ELR (cell line): ENCODE data around the gene CERS6.
"Not testable (repeated sequence)": the region's sequence is repeated elsewhere in the genome, so short reads cannot be mapped to it uniquely, and the experiment has no call there.

ENCODE experiments used
- DNase-seq: peaks from one replicate; pipeline ENCODE4 v3.0.0-alpha.2; 2015; ENCODE audit warnings: low read depth

Gene CERS6

DNA sequence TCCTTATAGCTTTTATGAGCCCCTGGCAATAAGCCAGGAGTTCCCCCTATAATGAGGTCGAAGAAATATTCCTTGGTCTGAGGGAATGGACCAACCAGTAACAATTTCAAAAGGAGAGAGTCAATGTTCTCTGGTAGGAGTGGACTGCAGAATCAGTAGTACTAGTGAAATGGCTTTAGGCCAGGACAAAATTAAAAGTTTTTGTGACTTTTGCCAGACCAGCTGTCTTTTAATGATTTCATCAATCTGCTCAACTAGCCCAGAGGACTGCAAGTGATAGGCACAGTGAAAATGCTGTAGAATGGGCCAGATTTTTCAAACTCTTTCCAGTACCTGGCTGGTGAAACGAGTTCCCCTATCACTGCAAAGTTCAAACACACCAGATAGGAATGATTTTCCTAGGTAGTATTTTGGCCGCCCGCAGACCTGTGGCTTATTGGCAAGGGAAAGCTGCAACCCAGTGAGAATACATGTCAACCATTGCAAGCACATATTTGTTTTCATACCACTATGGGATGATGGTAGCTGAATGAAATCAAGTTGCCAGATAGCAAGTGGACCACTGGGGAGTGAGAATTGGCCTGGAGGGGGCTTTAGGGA lies 45.5 kb downstream of the CERS6 start:
- DNase-seq = no peak

- not testable (repeated sequence) for DNase-seq
Observed at GRCh38 chr2:168502852-168503251, 46.8 kb downstream of the CERS6 start.

- no peak for DNase-seq
Observed at GRCh38 chr2:168503901-168504300, 47.8 kb downstream of the CERS6 start.

DNA sequence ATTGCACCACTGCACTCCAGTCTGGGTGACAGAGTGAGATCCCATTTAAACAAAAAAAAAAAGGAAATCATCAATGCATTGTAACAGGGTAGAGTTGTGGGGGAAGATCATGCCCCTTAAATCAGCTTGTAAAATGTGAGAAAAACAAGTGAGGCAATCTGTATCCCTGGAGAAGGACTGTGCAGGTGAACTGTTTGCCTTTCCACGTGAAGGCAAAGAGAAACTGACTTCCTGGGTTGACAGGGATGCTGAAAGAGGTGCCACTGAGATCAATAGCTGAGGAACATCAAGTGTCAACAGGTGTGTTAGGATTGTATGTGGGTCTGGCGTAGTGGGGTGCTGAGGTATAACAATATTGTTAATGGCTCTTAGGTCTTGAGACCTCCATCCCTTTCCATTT lies 48.3 kb downstream of the CERS6 start:
- no peak for DNase-seq

GRCh38 chr2:168510125-168510756 lies 54.2 kb downstream of the CERS6 start:
- no peak for DNase-seq

DNA sequence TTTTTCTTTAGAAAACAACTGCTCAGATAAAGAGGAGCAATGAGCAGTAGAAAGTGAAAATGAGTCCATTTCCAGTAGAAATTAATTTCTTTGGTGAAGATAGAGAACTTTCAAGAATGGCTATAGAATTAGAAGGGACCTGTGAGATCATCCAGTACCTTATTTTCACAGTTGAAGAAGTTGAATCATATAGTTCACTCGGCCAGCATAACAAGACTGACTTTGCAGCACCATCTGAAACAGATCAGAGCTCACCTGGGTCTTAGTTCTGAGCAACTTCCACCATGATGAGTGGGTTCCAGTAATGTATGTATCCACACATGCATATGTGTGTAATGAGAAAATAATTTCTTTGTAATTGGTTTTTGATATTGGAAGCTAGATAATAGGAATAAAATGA lies 58.6 kb downstream of the CERS6 start:
- DNase-seq = no peak

DNA sequence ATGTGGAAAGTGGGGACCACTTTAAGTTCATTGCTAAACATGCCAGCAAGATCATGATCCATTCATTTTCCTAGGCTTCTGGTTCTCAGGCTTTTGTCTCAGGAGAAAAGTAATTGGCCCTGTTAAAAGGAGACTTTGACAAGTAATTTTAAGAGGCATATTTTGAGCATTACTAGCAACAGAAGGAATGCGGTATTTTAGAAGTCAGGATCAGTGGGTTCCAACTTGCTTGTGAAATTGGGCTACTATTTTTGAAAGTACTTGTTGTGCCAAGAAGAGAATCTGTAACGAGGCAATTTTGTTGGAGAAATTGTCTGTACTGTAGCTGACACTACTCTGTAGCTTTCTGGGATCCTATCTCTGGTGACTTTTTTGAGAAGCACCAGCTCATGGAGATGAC lies 59.4 kb downstream of the CERS6 start:
- DNase-seq = peak; percentile 61

DNA sequence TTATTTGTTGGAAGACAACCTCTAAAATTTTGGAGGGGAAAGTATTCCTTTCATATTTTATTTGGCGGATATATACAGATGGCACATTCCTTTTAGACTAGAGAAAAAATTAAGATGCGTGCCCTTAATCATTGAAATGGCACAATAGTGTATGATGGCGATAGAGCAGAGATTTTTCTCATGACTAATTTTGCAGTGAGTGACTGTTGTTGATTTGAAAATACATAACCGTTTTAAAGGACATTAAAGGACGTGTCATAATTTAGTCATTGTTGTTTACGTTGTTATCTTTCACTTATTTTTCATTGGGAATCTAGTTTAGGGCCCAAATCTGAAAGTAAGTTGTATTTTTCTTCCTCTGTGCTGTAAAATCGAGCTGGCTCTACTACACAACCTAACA lies 61.7 kb downstream of the CERS6 start:
- peak; percentile 43 for DNase-seq

- DNase-seq = peak; percentile 31
Observed at GRCh38 chr2:168518555-168519066, 62.5 kb downstream of the CERS6 start.

GRCh38 chr2:168519534-168520308 lies 63.6 kb downstream of the CERS6 start:
- peak; percentile 39 for DNase-seq

DNA sequence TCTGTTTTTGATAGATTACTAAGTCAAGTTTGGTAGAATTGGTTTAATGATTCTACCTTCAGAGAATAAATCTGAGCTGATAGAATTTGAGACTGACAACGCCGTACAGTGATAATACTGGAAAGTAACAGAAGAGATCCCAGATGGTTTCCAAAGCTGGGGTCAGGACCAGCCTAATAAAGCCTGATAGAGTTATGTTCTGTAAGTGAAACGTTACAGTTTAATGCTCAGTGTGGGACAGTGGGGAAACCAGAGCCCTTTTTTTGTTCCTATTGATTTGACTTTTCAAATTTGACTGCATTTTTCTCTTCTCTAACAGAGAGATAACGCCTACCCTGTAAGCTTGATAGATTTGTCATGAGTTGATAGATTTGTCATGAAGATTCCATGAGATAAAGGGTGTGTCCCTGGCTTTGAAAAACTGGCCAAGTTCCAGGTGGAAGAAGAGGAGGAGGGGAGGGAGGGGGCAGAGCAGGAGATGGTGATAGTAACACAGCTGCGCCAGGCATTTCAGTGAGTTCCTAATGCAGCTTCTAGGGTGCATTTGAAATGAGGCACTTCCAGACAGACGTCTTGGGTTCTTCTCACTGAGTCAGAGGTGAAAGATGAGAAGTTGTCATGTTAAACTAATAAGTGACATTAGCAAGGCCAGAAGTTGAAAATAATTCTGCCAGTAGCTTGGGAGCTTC lies 65.1 kb downstream of the CERS6 start:
- no peak for DNase-seq

DNA sequence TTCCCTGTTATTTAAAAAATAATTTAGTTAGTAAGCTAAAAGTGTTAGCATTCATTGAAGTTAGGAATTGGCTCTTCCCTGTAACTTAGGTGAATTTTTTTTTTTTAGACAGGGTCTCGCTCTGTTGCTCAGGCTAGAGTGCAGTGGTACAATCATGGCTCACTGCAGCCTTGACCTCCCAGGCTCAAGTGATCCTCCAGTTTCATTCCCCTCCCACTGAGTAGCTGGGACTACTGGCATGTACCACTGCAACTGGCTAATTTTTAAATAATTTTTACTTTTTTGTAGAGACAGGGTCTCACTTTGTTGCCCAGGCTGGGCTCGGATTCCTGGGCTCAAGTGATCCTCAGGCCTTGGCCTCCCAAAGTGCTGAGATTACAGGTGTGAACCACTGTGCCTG lies 66.4 kb downstream of the CERS6 start:
- DNase-seq = no peak

- no peak for DNase-seq
Observed at GRCh38 chr2:168524005-168524404, 67.9 kb downstream of the CERS6 start.

GRCh38 chr2:168525020-168525419 lies 68.9 kb downstream of the CERS6 start:
- no peak for DNase-seq

DNA sequence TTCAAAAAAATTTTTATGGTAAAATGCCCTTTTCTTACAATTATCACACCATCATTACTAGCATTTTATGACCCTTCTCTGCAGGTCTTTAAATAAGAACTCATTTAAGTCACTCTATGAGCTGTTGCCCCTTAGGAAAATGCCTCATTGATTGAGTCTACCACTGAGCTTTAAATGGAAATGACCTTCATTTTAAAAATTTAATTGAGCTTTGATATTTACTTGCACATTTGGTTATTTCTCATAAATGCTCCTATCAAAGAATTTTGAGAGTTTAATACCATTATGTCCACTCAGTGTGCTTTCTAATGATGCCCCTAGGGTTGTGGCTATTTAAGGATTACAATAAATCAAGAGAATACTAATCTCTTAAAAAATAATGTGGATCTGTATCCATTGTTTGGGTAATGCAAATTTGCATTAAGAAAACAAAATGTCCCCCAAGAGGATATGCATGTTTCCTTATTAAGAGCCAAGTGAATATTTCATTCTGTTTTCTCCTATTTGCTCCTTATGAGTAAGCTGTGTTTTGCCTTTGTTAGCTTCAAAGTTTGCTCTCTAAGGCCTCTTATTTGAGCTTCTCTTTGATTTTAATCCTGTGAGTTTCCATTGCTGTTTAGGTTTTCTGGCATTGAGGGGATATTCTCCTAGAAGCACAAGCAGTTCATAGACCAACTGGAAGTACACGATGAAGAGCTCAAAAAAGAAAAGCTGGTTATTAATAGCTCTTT lies 69.8 kb downstream of the CERS6 start:
- no peak for DNase-seq

GRCh38 chr2:168526641-168527040 lies 70.6 kb downstream of the CERS6 start:
- no peak for DNase-seq

GRCh38 chr2:168528016-168528415 lies 71.9 kb downstream of the CERS6 start:
- no peak for DNase-seq

GRCh38 chr2:168528469-168528868 lies 72.4 kb downstream of the CERS6 start:
- peak; percentile 33 for DNase-seq

GRCh38 chr2:168529054-168529833 lies 73.2 kb downstream of the CERS6 start:
- peak; percentile 53 for DNase-seq

DNA sequence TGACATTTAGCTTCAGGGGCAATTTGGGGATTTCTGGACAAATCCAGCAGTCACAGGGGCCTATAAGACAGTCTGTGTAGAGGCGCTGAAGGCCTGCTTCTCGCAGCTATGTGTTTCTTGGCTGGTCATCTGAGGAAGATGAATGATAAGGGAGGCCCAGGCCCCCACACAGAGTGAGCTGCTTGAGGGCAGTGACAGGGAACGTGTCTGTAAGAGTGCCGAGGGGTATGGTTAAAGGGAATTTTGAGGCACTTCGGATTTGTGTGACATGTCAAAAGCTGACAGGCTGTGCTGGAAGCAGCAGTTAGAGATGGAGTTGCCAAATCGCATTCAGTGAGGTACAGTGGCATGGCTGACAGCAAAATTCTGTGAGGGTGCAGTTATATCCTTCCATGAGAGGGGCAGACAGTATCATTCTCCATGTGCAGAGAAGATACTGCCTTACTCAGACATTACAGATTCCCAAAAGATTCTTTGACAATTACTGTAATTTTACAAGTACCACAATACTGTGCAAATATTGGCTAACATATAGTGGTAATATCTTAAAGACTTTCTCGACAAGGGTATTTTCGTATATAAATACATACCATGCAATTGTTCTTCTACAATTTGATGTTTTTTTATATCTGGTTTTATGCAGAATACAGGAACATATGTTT lies 74.0 kb downstream of the CERS6 start:
- DNase-seq = no peak
